GM21526 (cell line): Measurements from ENCODE around the gene MYL9.
"Not testable (repeated sequence)": the region's sequence is repeated elsewhere in the genome, so short reads cannot be mapped to it uniquely, and the experiment has no call there.

Source experiments
- ATAC-seq: cut with Tn5 transposase; IDR thresholded peaks from one replicate; pipeline ENCODE4 v1.9.1; 2021; ENCODE audit warnings: moderate library complexity; ENCODE audit not compliant: unreplicated experiment, low FRiP score

MYL9 gene

DNA sequence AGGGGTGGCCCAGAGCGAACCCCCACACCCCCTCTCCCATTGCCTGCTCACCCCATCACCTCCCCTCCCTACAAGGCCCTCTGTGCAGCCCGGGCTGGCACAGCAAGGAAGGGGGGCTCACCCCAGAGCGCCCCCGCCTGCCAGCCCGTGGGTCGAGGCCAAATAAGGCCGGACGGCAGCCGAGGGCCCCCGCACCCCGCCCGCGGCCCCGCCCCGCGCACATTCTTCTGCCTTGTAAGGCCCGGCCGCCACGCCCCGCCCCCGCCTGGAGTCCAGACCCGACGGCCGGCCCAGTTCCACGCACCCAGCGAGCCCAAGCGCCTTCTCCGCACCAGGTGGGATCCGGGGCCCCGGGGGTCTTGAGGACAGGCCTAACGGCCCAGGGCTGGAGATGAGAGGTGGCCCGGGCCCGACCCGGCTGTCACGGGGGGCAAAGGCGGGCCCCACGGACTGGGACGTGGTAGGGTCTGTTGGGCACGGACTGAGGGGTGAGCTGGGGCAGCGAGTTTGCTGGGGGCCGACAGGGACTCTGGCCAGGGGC lies at the start of gene MYL9:
Gene MYL9 (plus strand): TSS at position 293 of the 541 bp plus-strand sequence. CDS start 3,366 bp downstream, outside the sequence.
- ATAC-seq: no peak

DNA sequence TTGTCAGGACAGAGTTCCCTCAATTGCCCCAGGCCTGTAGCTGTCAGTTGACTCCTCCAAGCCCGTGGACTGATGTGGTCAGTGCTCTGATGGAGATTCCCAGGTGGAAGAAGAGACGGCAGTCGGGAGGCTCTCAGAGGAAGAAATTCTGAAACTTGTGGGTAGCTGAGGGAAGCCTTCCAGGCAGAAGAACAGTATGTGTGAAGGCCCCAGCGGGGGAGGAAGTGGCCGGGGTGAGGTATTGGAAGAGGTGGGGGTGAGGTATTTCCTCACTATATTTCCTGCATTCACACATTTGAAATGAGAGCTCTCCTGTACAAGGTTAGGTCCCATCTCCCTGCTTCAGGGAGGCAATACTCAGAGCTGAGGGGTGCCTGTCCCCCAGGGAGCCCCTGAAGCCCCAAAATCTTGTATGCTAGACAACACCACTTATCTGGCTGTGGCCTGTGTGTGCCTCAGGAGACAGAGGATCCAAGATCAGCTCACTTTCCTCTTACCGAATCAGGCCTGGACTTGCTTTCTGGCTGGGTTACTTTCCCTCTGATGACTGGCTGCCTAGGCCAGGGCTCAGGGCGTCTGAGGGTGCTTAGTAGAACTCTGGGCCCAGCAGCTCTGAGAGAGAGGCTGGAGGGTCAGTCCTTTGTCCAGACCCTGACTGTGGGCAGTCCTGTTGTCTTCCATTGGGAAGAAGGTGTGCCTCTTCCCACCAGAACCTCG lies 49.3 kb upstream of the MYL9 start:
- no peak for ATAC-seq

- no peak for ATAC-seq
These were observed 48.1 kb upstream of the MYL9 start for GRCh38 chr20:36493051-36493800.

DNA sequence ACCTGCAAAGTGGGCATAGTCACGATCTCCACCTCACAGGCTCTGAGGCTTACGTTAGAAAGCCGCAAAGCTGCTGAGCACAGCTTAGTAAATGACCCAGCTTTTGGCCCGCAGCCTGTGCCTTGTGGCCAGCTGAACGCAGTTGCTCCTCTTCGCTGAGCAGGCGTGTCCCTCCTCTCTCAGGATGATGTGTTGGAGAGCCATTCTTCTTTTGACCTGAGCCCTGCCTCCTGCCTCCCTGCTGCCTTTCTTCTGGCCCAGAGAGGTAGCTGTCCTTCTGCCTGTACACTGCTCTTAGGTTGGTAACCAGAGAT lies 47.6 kb upstream of the MYL9 start:
- ATAC-seq: no peak

DNA sequence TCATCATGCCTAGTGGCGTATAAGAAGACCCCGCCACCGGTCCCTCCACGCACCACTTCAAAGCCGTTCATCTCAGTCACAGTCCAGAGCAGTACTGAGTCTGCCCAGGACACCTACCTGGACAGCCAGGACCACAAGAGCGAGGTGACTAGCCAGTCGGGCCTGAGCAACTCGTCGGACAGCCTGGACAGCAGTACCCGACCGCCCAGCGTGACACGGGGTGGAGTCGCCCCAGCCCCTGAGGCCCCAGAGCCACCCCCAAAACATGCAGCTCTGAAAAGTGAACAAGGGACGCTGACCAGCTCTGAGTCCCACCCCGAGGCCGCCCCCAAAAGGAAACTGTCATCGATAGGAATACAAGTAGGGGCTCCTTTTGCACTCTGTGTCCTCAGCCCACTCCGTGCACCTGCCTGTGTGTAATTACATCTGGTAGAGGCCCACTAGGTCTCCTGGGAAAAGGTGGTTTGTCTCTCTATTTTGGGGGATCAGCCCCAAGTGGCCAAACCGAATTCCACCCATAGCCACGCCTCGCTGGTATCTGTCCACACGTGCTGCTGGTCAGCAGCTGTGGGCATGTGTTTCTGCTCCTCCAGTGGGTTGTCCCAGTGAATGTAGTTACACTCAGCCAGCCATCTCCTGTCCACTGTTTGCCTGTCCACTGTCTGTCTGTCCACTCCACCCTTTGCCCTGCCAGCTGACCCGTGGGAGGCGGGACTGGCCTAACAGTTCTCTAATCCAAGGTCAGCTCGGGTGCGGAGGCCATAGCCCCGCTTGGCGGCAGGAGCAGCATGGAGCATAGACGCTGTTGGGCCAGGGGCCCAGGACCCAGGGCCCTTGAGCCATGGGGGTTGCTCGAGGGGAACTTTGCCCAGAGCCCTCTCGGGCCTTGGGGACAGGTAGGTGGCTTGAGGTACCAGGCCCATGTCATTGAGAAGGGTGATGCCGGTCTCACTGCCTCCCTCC lies 44.3 kb upstream of the MYL9 start:
- no peak for ATAC-seq

DNA sequence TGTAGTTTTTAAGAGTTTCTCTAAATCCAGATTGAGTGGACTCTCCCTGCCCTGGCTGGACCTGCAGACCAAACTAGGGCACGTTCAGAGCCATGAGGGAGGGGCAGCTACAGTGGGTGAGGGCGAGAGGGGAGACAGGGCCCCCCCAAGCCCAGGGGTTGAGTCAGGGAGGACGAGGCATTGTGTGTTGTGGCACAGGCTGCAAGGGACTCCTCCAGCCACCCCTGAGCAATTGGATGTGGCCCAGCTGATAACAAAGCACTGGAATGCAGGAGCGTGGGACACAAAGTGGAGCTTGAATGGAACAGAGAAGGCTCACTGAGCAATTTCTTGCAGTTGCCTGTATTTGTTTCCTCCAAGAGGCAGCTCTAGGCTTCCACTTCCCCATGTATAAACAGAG lies 43.5 kb upstream of the MYL9 start:
- no peak for ATAC-seq

DNA sequence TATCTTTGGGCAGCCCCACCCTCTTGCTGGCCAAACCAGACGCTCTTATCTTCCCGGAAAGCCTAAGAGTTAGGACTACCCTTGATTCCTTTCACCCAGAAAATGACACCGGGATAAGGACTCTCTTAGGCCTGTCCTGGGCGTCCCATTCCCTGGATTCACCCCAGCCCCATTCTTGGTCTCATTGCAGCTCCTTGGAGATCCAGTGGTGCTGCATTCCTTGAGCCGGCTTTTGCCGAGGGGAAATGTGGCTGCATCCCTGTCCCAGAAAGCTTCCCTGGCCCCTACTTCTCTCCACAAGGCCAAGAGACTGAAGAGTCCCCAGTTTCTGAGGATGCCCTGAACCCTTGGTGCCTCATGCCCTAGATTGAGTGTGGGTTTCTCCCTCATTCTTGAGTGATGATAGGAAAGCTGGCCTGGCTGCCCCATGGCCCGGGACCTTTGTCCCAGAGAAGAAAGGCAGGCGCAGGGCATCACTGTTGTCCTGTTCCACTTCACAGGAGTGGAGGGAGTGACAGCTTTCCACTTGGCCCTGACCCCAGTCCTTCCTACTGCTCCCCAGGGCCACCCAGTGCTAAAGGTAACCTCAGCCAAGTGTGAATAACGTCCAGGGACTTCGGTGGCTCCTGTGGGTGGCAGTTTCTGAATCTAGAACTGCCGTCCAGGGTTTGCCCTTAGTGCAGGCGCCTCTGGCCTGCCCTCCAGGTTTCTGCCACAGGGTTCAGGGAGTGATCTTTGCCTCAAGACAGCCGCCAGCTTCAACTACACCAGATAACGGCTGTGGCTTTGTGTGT lies 42.7 kb upstream of the MYL9 start:
- ATAC-seq: no peak

DNA sequence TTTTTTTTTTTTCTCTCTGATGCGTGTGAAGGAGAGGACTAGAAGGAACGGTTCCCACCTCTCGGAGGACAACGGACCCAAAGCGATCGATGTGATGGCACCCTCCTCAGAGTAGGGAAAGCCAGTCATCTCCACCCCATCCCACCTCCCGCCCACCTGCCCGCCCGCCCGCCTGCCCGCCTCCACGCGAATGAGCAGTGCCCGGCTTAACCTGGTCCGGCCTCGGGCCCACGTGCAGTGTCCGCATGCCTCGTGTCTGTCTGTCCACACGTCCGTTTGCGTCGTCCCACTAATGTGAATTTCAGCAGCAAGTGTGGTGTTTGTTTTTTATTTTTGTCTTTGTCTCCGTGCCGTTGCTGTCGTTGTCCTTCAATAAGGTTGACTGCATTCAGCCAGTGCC lies 42.1 kb upstream of the MYL9 start:
- no peak for ATAC-seq

GRCh38 chr20:36499723-36500501 lies 41.4 kb upstream of the MYL9 start:
- ATAC-seq: no peak

DNA sequence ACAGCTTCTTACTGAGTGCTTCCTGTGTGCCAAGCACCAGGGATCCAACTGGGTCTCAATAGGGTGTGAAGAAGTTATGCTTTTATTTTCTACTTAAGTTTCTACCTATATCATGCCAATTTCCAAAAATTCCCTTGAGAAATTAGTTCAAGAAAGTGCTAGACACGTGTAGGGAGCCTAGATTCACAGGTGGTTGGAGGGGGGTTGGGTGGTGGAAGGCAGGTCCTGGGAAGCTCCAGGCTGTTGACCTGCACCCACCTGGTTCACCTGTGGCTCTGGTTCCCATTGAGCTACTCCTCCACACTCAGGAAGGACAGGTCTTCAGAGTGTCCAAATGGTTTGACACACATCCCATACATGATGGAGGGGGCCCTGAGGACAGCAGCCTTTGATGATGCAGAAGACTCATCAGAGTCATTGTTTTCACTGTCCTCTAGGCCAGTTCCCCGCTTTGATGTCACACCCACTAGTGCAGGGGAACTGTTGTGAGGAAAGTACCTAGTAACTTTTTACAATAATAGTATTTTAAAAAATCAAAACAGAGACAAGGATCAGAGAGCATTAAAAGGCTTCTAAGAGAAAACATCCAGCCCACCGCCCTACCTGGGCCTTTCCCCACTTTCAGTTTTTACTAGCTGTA lies 39.8 kb upstream of the MYL9 start:
- no peak for ATAC-seq

- ATAC-seq: no peak
These were observed 37.0 kb upstream of the MYL9 start for GRCh38 chr20:36504295-36504694.

DNA sequence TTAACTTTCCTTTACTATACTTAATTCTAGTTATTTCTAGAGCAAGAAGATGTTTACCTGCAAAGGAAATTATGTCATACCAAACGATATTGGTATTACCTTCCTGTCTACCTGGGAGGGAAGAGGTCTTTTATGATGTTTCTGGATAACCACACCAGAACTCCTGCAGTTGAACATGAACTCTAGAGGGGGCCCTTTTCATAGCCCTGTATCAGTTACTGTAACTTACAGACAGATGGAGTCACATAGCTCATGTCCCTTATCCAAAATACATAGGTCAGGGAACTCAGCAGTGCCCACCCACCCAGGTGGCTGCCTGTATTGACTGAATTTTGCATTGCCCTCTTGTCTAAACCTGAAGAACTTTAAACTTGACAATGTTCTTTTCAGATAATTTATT lies 35.1 kb upstream of the MYL9 start:
- no peak for ATAC-seq

DNA sequence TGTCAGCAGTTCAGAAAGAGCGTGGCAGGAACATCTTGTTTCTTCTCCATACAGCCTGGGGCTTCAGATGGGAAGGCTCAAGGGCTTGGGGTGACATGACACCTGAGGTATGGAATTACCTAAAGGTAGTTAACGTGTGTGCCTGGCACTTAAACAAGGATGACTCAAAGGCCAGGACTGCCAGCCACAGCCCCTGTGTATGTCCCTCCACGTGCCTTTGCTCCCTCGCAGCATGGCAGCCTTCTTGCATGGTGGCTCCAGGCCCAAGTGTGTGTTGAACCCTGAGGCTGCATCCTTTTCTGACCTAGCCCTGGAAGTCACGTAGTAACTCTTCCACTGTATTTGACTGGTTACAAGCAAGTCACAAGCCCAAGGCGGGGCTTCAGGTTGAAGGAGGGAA lies 33.6 kb upstream of the MYL9 start:
- no peak for ATAC-seq

- no peak for ATAC-seq
These were observed 22.2 kb upstream of the MYL9 start for GRCh38 chr20:36519012-36519719.

DNA sequence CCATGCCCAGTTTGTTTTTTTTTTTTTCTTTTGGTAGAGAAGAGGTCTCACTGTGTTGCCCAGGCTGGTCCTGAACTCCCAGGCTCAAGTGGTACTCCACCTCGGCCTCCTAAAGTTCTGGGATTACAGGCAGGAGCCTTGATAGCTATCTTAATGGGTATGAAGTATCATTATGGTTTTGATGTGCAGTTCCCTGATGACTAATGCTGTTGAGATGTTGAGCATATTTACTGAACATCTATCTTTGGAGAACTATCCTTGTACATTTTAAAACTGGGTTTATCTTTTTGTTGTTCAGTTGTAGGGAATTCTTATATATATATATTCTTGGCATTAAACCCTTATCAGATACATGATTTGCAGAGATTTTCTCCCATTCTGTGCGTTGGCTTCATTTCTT lies 21.4 kb upstream of the MYL9 start:
- no peak for ATAC-seq

DNA sequence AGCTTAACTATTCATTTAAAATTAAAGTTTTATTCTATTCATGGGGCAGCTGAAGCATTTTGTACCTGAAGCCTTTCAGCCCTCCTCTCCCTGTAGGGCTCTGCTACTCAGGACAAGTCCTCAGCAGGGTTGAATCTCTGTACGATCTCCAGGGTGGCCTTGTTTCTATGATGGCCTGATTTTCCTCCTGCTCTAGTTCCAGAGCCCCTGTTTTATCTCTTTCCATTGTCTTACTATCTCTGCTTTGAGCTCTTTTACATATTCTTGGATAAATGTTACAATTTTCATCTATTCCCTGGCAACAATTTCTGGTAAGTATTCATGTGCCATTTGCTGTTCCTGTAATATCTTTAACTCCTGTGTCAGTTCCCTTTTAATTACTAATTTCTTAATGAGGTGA lies 19.8 kb upstream of the MYL9 start:
- ATAC-seq: no peak

DNA sequence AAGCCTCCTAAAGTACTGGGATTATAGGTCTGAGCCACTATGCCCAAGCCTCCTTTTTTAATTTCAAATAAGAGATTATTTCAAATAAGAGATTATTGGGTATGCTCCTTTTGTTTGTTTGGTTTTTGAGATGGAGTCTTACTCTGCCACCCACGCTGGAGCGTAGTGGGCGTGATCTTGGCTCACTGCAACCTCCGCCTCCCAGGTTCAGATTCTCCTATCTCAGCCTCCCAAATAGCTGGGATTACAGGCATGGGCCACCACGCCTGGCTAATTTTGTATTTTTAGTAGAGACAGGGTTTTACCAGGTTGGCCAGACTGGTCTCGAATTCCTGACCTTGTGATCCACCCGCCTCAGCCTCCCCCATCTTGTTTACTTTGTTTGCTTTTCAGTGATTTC lies 18.9 kb upstream of the MYL9 start:
- not testable (repeated sequence) for ATAC-seq

DNA sequence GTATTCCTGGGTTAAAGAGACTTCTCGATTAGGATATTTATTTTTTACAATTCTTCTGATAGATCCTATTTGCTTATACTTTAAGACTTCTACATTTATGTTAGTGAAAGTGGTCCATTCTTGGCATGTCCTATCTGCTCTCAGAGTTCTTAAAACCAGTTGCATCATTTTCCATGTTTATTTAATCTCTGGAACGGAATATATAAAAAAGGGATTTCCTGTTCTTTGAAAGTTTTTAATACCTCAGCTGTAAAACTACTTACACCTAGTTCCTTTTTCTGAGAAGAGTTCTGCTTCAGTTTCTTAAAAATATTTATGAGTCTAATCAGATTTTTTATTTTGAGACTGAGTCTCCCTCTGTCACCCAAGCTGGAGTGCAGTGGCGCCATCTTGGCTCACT lies 18.0 kb upstream of the MYL9 start:
- no peak for ATAC-seq
